Tibial nerve (tissue), 3 donors: ENCODE data around the gene SLC48A1.

ENCODE experiments used
- CTCF ChIP-seq, 5 experiments: fragments of 200-600 bp in 3 of 5; fragments of 450-650 bp in 2 of 5; sonication (generic) in 3 of 5; IDR thresholded peaks; one replicate each; pipeline ENCODE4 v1.5.1; 2016 to 2019; ENCODE audit warnings: antibody characterized with exemption in 5 of 5, mild to moderate bottlenecking in 3 of 5, moderate library complexity in 2 of 5
- POLR2A ChIP-seq, 2 donors: fragments of 450-650 bp; IDR thresholded peaks; one replicate each; pipeline ENCODE4 v1.6.1; 2017; ENCODE audit warnings: antibody characterized with exemption in 2 of 2, mild to moderate bottlenecking in 2 of 2, moderate library complexity in 2 of 2

- TF ChIP-seq CTCF (IDR thresholded peaks at IDR 0.05) = peak in 3 of 5 experiments; percentile 4 to 38 (median 35)
- TF ChIP-seq POLR2A (IDR thresholded peaks at IDR 0.05) = no peak
Observed at GRCh38 chr12:47744005-47744651, 28.9 kb upstream of the SLC48A1 start.
